ENCODE data around the gene CARF. TPM values are rescaled to one million over a fixed set of nuclear protein-coding genes. Genes with fewer than 3 reads are reported as not detected.

The CARF gene, protein sequence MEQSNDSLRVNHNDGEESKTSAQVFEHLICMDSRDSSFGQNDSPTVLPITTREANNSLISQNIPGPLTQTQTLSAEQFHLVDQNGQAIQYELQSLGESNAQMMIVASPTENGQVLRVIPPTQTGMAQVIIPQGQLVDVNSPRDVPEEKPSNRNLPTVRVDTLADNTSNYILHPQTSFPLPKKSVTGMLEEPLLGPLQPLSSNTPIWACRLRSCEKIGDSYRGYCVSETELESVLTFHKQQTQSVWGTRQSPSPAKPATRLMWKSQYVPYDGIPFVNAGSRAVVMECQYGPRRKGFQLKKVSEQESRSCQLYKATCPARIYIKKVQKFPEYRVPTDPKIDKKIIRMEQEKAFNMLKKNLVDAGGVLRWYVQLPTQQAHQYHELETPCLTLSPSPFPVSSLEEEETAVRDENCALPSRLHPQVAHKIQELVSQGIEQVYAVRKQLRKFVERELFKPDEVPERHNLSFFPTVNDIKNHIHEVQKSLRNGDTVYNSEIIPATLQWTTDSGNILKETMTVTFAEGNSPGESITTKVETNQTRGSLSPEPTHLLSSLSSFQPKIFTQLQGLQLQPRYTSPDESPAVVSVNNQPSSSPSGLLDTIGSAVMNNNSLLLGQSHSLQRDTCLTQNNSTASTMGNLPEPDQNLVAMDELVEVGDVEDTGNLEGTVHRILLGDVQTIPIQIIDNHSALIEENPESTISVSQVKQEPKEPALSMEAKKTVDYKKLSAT
- total RNA-seq, result 5.7 and 8.3 TPM in 2 replicates

DNA sequence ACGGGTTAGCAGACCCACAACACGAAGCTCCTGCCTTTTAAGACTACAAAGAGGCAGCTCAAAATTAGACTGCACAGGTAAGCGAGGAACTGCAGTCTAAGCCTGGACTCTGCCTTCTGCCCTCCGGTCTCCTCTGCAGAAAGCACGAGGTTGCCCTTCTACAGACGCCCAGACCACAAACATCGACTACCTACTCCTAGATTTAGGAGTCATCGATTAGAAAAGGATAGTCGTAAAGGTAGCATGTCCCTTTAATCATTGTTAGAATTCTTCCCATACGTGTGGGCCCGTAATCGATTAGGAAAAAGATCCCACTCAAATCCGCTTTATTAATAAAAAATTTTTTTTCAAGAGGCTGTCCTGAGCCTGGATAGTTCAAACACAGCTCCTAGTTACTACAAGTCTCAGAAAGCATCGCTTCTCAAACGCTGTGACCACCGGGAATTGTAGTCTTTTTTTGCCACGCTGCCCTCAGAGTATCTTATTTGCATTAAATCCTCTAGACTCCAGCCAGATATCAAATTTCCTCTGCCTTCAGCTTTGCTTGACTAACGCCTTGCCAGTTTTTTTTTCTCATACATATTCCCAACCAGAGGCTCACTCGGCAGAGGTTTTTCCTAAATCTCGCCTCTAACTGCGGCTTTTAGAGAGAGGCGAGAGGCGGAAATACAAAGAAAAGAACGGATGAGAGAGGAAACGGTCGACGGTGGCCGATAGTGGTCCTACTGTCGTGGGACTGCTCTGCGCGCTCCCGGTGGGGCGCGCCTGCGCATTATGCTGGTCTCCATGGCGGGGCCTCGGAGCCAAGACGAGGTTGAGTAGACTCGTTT is at the start of gene CARF, which contains the start of gene WDR12:
TSS of gene CARF (plus strand) at position 764 of the 830 bp plus-strand sequence. CDS start 29,628 bp downstream, outside the sequence.
TSS of gene WDR12 (minus strand) at position 162 of the 830 bp plus-strand sequence. CDS start 197 bp downstream, outside the sequence.

DNA sequence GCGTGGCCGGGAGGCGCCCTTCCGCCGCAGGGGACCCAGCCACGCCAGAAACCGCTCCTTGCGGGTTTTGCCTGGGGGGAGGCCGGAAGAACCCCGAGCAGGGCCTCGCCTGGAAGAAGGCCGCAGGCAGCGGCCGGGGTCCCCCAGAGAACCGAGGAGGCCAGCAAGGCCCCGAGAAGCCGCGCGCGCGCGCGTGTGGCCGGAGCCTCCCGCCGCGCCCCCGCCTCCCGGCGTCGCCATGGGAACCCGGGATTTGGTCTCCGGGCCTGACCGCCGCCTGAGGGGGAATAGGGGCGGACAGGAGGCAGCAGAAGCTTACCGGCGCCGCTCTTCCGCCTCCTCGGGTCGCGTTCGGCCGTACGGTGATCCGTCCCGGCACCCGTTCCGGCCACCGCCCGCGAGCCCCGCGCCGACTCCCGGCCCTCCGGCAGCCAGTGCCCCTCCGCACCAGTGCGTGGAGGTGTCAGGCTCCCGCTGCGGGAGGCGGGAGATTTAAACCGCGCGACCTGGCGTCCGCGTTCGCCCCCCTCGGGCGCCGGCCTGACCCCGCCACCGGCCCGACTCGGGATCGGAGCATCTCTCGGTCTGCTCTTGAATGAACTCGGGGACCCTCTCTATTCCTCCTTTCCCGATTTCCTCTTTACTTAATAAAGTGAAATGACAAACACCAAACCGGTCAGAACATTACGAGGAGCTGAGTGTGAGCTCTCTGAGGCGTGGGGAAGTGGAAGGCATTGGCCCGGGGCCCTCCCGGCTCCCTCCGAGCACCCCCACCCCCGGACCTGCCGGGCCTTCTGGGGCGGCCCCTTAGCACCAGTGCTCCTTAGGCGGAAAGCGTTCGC is 40.6 kb upstream of the CARF start, which contains the start of gene ICA1L:
TSS of gene ICA1L (minus strand) at position 467 of the 842 bp plus-strand sequence. CDS start 42,757 bp downstream, outside the sequence.

DNA sequence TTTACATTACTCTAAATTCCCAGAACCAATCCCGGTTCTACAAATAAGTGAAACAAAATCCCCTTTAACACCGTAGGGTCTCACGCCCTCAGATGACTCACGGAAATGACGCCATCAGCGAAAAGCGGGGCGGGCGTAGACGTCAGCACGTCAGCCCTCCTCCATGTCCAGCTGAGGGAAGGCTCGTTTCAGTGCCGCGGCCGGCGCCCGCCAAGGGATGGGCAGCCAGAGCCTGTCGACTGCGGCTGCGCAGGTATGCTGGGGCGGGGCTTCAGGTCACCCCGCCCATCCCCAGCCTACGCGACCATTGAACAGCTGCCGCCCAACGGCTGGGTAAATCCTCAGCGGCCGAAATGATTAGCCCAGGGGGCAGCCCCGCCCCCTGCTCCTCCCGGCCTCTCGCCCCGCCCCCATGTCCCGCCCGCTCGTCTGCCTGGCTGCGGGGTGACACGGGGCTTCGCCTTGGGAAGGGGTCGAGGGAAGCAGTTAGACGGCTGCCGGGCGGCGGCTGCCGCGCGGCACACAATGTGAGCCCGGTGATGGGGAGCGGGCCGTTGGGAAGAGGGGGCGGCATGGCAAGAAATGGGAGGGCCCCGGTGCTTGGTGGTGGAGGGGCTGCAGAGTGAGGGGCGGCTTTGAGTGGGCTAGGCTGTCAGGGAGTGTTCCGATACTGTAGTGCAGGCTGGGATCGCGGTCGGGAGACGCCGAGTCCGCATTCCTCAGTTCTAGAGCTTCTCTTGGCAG is 102.6 kb downstream of the CARF start, which contains the start of gene NBEAL1:
TSS of gene NBEAL1 (plus strand) at position 420 of the 744 bp plus-strand sequence. CDS start 1,510 bp downstream, outside the sequence.

Other genes with a start within 250 kb of the CARF start
- gene ICA1L, start 40.5 kb upstream of the CARF start, total RNA-seq, result 3.6 and 6.5 TPM in 2 replicates
- gene WDR12, start 602 bp upstream of the CARF start, total RNA-seq, result 23.6 and 27.6 TPM in 2 replicates
- 38.7 and 49.7 TPM in 2 replicates for gene NBEAL1, start 102.6 kb downstream of the CARF start, total RNA-seq